ENCODE results near the gene ANAPC13. TPM values are rescaled to one million over a fixed set of nuclear protein-coding genes. Genes with fewer than 3 reads are reported as not detected.

ANAPC13 gene
- total RNA-seq, 1 experiment from 2014 or later = 19.3 TPM

DNA sequence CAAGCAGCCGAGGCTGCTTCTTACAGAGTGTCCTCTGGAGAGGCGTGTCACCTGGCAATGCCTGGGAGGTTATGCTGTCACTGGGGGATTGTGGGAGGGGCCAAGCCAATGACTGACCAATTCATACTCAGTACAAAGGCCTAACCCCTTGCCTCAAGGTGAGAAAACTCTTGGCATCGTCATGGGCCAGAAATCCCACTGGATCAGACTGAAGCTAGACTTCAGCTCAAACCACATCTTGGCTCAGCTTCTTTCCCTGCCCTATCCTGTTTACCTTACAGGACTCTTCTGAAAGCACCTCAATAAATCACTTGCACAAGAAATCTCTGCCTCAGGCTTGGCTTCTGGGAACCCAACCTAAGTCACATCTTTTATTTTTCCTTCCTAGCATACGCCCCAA is 9.5 kb downstream of the ANAPC13 start:
- Histone ChIP-seq H2AFZ (ENCODE audit: low read length) (no peak overlapping the region), H3K9ac (ENCODE audit: low read length) (no peak overlapping the region), H3K4me2 (ENCODE audit: low read length) (no peak overlapping the region), H3K27me3 (ENCODE audit: low read length) (no peaks in the 10 kb centered on the region), H3K9me3 (ENCODE audit: low read length) (no peaks in the 10 kb centered on the region), H3K9me2 (replicated peaks; ENCODE audit: low read length) (no peaks in the 10 kb centered on the region), H3F3A (ENCODE audit: low read length, unreplicated experiment) (no peaks in the 10 kb centered on the region), H3K27ac (ENCODE audit: low read length) (no peak overlapping the region), H3K4me1 (ENCODE audit: insufficient read depth, low read length) (peaks cover 19% of the 10 kb centered on the region), H3K79me2 (ENCODE audit: low read length) (no peaks in the 10 kb centered on the region), H3K4me3 (ENCODE audit: low read length) (no peak overlapping the region), H4K20me1 (ENCODE audit: low read length) (no peaks in the 10 kb centered on the region), H3K36me3 (ENCODE audit: low read depth, low read length) (peaks cover 12% of the 10 kb centered on the region)
- DNase-seq = no peak
- ChIA-PET CTCF (no interaction called here), POLR2A (ENCODE audit: unreplicated experiment) (no interaction called here)
- intact Hi-C loops (cut with micrococcal nuclease) = no loop called here
- no TSS peak for BruUV-seq (replicated peaks)
- TF ChIP-seq EZH2 (IDR thresholded peaks at IDR 0.05; ENCODE audit: low read length, unreplicated experiment) (no peak), EZH2phosphoT487 (IDR thresholded peaks at IDR 0.05; ENCODE audit: borderline replicate concordance, low read length) (no peak)
- TF ChIP-seq, protein P1, sequence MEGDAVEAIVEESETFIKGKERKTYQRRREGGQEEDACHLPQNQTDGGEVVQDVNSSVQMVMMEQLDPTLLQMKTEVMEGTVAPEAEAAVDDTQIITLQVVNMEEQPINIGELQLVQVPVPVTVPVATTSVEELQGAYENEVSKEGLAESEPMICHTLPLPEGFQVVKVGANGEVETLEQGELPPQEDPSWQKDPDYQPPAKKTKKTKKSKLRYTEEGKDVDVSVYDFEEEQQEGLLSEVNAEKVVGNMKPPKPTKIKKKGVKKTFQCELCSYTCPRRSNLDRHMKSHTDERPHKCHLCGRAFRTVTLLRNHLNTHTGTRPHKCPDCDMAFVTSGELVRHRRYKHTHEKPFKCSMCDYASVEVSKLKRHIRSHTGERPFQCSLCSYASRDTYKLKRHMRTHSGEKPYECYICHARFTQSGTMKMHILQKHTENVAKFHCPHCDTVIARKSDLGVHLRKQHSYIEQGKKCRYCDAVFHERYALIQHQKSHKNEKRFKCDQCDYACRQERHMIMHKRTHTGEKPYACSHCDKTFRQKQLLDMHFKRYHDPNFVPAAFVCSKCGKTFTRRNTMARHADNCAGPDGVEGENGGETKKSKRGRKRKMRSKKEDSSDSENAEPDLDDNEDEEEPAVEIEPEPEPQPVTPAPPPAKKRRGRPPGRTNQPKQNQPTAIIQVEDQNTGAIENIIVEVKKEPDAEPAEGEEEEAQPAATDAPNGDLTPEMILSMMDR (conservative IDR thresholded peaks at IDR 0.05; ENCODE audit: low read depth, low read length) = no peak
- ATAC-seq = no peak

- no peak overlapping the region for H3K4me2 ChIP-seq (ENCODE audit: low read length)
- peaks cover 12% of the 10 kb centered on the region for H3K36me3 ChIP-seq (ENCODE audit: low read depth, low read length)
- no peak overlapping the region for H3K27ac ChIP-seq (ENCODE audit: low read length)
- H3K9ac ChIP-seq (ENCODE audit: low read length) = no peak overlapping the region
- no peaks in the 10 kb centered on the region for H3K79me2 ChIP-seq (ENCODE audit: low read length)
- no peaks in the 10 kb centered on the region for H3K9me2 ChIP-seq (replicated peaks; ENCODE audit: low read length)
- no peaks in the 10 kb centered on the region for H3K9me3 ChIP-seq (ENCODE audit: low read length)
- ChIA-PET CTCF (interaction anchor here (0.7 kb wide), 1 partner anchor 1067 kb away, joined by 4 read pairs; no protein-coding TSS in a partner anchor), POLR2A (ENCODE audit: unreplicated experiment) (no interaction called here)
- H3F3A ChIP-seq (ENCODE audit: low read length, unreplicated experiment) = no peaks in the 10 kb centered on the region
- no peak for TF ChIP-seq EZH2phosphoT487 (IDR thresholded peaks at IDR 0.05; ENCODE audit: borderline replicate concordance, low read length)
- no peak for TF ChIP-seq EZH2 (IDR thresholded peaks at IDR 0.05; ENCODE audit: low read length, unreplicated experiment)
- TF ChIP-seq, protein P1 (conservative IDR thresholded peaks at IDR 0.05; ENCODE audit: low read depth, low read length) = no peak
- DNase-seq (no peak), ATAC-seq (no peak)
- BruUV-seq (replicated peaks) = no TSS peak
- H3K4me1 ChIP-seq (ENCODE audit: insufficient read depth, low read length) = peaks cover 26% of the 10 kb centered on the region
- H4K20me1 ChIP-seq (ENCODE audit: low read length) = no peaks in the 10 kb centered on the region
- no peak overlapping the region for H3K4me3 ChIP-seq (ENCODE audit: low read length)
- intact Hi-C loops (cut with micrococcal nuclease) = loop anchor here (1.0 to 5.0 kb wide), 4 partner anchors 48 to 262 kb away; no protein-coding TSS in a partner anchor
- H2AFZ ChIP-seq (ENCODE audit: low read length) = no peak overlapping the region
- H3K27me3 ChIP-seq (ENCODE audit: low read length) = no peaks in the 10 kb centered on the region
These were observed 10.8 kb downstream of the ANAPC13 start for GRCh38 chr3:134474956-134475355.

DNA sequence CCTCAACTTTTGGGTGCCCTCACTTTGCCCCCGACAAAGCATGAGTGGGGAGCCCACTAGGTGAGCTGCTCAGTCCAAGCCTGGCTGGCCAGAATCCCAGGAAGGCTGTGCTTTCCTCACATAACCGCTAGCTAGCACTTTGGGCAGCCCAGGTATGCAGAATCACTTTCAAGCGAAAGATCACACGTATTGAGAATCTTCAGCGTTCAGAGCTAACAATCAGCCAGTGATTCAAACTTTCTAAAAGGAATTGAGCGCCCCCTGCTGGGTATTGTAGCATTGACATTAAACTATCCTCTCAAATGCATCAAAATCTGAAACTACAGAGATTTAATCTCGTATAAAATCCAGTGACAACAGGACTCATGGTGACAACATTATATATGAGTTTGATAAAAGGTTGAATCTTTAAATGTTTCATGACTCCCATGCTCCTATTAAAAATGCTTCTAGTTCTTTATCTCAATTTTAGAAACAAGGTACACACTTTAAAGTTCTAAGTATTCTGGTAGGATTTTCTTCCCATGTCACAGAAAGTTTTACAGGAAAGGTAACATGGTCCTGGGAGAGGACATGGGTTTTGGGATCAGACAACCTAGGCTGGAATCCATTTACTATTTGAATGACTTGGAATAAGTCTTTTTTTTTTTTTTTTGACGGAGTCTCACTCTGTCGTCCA is 11.8 kb downstream of the ANAPC13 start:
- Histone ChIP-seq H3K27ac (ENCODE audit: low read length) (no peak overlapping the region), H3K9me3 (ENCODE audit: low read length) (no peaks in the 10 kb centered on the region), H3K4me3 (ENCODE audit: low read length) (no peak overlapping the region), H3K9me2 (replicated peaks; ENCODE audit: low read length) (no peaks in the 10 kb centered on the region), H3K9ac (ENCODE audit: low read length) (no peak overlapping the region), H3K4me1 (ENCODE audit: insufficient read depth, low read length) (peaks cover 26% of the 10 kb centered on the region), H3K36me3 (ENCODE audit: low read depth, low read length) (peaks cover 12% of the 10 kb centered on the region), H3F3A (ENCODE audit: low read length, unreplicated experiment) (no peaks in the 10 kb centered on the region), H2AFZ (ENCODE audit: low read length) (no peak overlapping the region), H4K20me1 (ENCODE audit: low read length) (no peaks in the 10 kb centered on the region), H3K4me2 (ENCODE audit: low read length) (peak overlapping the region; percentile 19; the same call in 1 of the 2 replicates), H3K27me3 (ENCODE audit: low read length) (no peaks in the 10 kb centered on the region), H3K79me2 (ENCODE audit: low read length) (no peaks in the 10 kb centered on the region)
- intact Hi-C loops (cut with micrococcal nuclease) = loop anchor here (1.0 to 5.0 kb wide), 4 partner anchors 47 to 261 kb away; no protein-coding TSS in a partner anchor
- TF ChIP-seq EZH2 (IDR thresholded peaks at IDR 0.05; ENCODE audit: low read length, unreplicated experiment) = no peak
- TF ChIP-seq, protein P1 (conservative IDR thresholded peaks at IDR 0.05; ENCODE audit: low read depth, low read length) = peak; percentile 77
- ChIA-PET CTCF (interaction anchor here (0.7 to 1.0 kb wide), 9 partner anchors 10 to 1066 kb away, joined by 3 to 5 read pairs (median 3); partner anchors contain the start of gene AMOTL2), POLR2A (ENCODE audit: unreplicated experiment) (interaction anchor here (0.8 kb wide), 1 partner anchor 109 kb away, joined by 3 read pairs; no protein-coding TSS in a partner anchor)
- no TSS peak for BruUV-seq (replicated peaks)
- peak; percentile 26 for ATAC-seq
- DNase-seq = peak; percentile 90

All from PC-3 (cell line).